Progenitor cell of endocrine pancreas (in vitro differentiated cells): ENCODE results near the gene MYBPC1. TPM values are rescaled to one million over a fixed set of nuclear protein-coding genes. Genes with fewer than 3 reads are reported as not detected.

Experiments
- DNase-seq: peaks from one replicate; pipeline ENCODE4 v3.0.0; 2021; ENCODE audit warnings: low spot score; ENCODE audit not compliant: unreplicated experiment
- H3K27ac Mint-ChIP-seq: 2 replicates; pipeline ENCODE4 v1.8.0; 2021; ENCODE audit warnings: mild to moderate bottlenecking, moderate library complexity, mixed read lengths
- H3K27me3 Mint-ChIP-seq: 2 replicates; pipeline ENCODE4 v1.8.0; 2021; ENCODE audit warnings: mixed read lengths
- H3K36me3 Mint-ChIP-seq: 2 replicates; pipeline ENCODE4 v1.8.0; 2022; ENCODE audit warnings: mixed read lengths; ENCODE audit not compliant: insufficient read depth
- H3K4me1 Mint-ChIP-seq: 2 replicates; pipeline ENCODE4 v1.8.0; 2021; ENCODE audit warnings: low read depth, mixed read lengths
- H3K4me3 Mint-ChIP-seq: 2 replicates; pipeline ENCODE4 v1.8.0; 2021; ENCODE audit warnings: low read depth, mild to moderate bottlenecking, moderate library complexity, mixed read lengths
- H3K9me3 Mint-ChIP-seq: 2 replicates; pipeline ENCODE4 v1.8.0; 2021; ENCODE audit warnings: low read depth, mixed read lengths
- total RNA-seq: library from RNA; stranded (reverse); gene quantifications from 2 replicates; pipeline ENCODE4 v1.2.1, GENCODE V29; 2021
- TF ChIP-seq, protein P1 (sequence below): fragments of 200-600 bp; sonication (generic); IDR thresholded peaks from one replicate; pipeline ENCODE4 v1.5.0; 2021; ENCODE audit warnings: antibody characterized with exemption, mild to moderate bottlenecking; ENCODE audit not compliant: unreplicated experiment

Gene MYBPC1
- total RNA-seq, 1 donor from 2014 or later = not detected

DNA sequence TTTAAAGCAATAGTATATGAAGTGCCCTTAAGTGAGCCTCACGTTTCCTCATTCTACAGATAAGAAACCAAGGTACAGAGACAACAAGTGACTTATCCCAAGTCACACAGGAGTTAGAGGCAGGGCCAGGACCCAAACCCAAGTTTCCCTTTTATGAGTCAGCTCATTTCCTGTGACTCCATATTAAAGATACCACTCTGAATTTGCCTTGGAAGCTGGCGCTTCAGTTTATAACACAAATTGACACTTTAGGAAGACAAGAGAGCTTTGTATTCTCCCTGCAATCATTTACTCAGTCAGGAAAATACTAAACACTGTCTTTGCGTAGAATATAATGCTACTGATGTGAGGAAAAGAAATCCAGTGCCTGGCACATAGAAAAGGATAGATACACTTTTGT, 43.2 kb downstream of the MYBPC1 start:
- Mint-ChIP-seq H3K9me3 (no peaks in the 10 kb centered on the region), H3K4me3 (no peak overlapping the region), H3K36me3 (no peaks in the 10 kb centered on the region), H3K27ac (no peak overlapping the region), H3K4me1 (peaks cover 3% of the 10 kb centered on the region), H3K27me3 (peaks cover 30% of the 10 kb centered on the region)
- DNase-seq = no peak
- TF ChIP-seq, protein P1, sequence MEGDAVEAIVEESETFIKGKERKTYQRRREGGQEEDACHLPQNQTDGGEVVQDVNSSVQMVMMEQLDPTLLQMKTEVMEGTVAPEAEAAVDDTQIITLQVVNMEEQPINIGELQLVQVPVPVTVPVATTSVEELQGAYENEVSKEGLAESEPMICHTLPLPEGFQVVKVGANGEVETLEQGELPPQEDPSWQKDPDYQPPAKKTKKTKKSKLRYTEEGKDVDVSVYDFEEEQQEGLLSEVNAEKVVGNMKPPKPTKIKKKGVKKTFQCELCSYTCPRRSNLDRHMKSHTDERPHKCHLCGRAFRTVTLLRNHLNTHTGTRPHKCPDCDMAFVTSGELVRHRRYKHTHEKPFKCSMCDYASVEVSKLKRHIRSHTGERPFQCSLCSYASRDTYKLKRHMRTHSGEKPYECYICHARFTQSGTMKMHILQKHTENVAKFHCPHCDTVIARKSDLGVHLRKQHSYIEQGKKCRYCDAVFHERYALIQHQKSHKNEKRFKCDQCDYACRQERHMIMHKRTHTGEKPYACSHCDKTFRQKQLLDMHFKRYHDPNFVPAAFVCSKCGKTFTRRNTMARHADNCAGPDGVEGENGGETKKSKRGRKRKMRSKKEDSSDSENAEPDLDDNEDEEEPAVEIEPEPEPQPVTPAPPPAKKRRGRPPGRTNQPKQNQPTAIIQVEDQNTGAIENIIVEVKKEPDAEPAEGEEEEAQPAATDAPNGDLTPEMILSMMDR = no peak

DNA sequence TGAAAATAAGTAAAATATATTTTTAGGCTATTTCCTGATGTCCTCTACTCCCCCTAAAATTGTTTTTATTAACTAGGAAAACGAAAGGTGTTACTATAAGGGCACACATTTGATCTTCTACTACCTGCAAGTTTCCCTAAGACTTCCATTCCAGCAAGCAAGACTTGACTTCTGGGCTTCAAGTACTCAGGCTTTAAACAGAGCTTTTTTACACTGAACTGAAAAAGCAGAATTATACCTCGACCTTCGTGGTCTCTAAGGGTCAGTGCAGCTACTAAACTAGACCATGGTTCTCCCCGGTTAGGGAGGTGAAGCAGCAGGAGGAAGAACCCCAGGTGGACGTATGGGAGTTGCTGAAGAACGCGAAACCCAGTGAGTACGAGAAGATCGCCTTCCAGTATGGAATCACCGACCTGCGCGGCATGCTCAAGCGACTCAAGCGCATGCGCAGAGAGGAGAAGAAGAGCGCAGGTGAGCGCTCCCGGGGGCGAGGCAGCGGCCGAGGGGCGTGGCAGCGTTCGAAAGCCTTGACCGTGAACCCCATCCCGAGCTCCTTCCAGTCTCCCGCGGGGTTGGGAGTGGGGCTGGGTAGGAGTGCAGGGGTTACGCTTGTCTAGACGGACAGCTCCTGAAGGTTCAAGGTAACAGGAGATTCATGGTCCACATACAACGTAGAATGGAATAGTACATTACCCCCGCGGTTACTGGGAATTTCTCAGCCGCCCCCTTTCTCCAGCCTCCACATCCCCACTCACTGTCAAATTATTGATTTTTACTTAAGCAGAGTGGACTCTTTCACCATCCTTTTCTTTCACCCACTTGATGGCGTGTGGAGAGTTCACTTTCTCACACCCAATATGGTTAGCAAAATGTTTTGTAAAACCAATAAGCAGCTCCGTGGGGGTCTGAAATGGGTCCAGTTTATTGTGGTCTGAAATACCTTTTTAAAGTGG, 47.6 kb downstream of the MYBPC1 start:
- Mint-ChIP-seq H3K36me3 (no peaks in the 10 kb centered on the region), H3K4me3 (peak overlapping the region; percentile 67), H3K4me1 (peaks cover 3% of the 10 kb centered on the region), H3K9me3 (no peaks in the 10 kb centered on the region), H3K27me3 (peaks cover 43% of the 10 kb centered on the region), H3K27ac (peak overlapping the region; percentile 54)
- TF ChIP-seq, protein P1 = no peak
- peak; percentile 47 for DNase-seq

DNA sequence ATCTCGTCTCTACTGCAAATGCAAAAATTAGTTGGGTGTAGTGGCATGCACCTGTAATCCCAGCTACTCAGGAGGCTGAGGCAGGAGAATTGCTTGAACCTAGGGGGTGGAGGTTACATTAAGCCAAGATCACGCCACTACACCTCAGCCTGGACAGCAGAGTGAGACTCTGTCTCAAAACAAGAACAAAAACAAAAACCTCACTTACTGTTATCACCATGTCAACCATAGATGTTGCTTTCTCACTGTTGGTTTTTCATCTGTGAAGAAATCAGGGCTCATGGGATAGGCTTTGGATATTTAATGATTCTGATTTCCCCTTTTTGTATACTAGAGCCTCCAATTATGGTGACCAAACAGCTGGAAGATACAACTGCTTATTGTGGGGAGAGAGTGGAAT, 52.9 kb downstream of the MYBPC1 start:
- H3K4me1 Mint-ChIP-seq = no peaks in the 10 kb centered on the region
- TF ChIP-seq, protein P1 = no peak
- DNase-seq = no peak
- H3K27me3 Mint-ChIP-seq = peaks cover 24% of the 10 kb centered on the region
- no peaks in the 10 kb centered on the region for H3K36me3 Mint-ChIP-seq
- no peak overlapping the region for H3K27ac Mint-ChIP-seq
- no peak overlapping the region for H3K4me3 Mint-ChIP-seq
- H3K9me3 Mint-ChIP-seq = no peaks in the 10 kb centered on the region

DNA sequence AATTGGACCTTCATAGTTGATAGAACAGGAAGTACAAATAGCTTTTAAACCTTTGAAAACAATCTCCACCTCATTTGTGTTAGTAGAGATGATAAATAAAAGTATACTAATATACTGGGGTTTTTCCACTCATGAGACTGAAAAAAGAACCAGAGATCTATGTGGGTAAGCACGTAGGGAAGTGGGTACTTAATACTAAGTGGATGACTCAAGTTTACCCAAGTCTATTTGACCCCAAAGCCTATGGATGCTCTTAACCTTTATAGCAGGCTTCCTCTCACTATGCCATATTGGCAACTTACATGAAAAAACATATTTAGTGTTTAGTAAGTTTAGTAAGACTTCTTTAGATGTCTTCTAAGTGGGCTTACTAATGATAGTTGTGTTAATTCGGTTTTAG, 53.4 kb downstream of the MYBPC1 start:
- H3K4me1 Mint-ChIP-seq = no peaks in the 10 kb centered on the region
- TF ChIP-seq, protein P1 = no peak
- H3K27me3 Mint-ChIP-seq = peaks cover 19% of the 10 kb centered on the region
- no peak overlapping the region for H3K4me3 Mint-ChIP-seq
- no peak for DNase-seq
- no peaks in the 10 kb centered on the region for H3K36me3 Mint-ChIP-seq
- H3K9me3 Mint-ChIP-seq = no peaks in the 10 kb centered on the region
- H3K27ac Mint-ChIP-seq = no peak overlapping the region

DNA sequence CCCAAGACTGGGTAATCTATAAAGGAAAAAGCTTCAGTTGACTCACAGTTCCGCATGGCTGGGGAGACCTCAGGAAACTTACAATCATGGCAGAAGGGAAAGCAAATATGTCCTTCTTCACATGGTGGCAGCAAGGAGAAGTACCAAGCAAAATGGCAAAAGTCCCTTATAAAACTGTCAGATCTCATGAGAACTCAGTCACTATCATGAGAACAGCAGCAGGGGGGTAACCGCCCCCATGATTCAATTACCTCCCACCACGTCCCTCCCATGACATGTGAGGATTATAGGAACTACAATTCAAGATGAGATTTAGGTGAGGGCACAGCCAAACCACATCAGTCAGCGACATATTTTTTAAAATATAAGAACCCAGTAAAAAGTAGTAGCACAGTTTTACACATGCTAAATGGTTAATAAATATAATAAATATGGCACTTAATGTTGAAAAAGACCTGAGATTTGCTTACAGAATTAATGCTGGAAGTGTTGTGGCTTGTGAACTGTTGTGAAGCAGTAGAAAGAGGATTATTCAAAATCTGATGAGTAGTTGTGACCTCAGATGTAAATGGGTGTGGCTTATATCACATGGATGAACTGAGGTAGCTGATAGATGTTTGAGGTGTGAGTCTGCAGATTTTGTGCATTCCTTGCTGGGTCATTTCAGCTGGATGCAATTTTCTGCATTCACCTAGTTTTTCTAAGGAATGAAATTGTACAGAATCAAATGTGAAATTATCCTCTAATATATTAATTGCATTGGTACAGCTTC, 55.8 kb downstream of the MYBPC1 start:
- H3K9me3 Mint-ChIP-seq = no peaks in the 10 kb centered on the region
- H3K27ac Mint-ChIP-seq = no peak overlapping the region
- TF ChIP-seq, protein P1 = no peak
- DNase-seq = no peak
- no peak overlapping the region for H3K4me3 Mint-ChIP-seq
- H3K27me3 Mint-ChIP-seq = peaks cover 10% of the 10 kb centered on the region
- no peaks in the 10 kb centered on the region for H3K36me3 Mint-ChIP-seq
- H3K4me1 Mint-ChIP-seq = peaks cover 2% of the 10 kb centered on the region
